Measurements from ENCODE around the gene VSNL1. TPM values are rescaled to one million over a fixed set of nuclear protein-coding genes. Genes with fewer than 3 reads are reported as not detected.

The VSNL1 gene
- total and polyA plus RNA-seq, 9 donors, result 2.3 to 10.0 (median 4.9) TPM

DNA sequence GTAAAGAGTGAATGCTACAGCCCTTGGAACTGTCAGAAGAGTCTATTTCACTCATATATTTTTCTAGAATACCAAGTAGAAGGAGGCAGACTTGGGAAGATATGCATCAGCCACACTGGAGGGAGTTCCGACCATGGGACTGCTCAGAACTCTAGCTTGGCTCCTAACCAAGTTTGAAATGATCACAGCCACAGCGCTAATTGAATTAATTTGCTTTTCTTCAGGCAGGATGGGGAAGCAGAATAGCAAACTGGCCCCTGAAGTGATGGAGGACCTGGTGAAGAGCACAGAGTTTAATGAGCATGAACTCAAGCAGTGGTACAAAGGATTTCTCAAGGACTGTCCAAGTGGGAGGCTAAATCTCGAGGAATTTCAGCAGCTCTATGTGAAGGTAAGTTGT, 51.4 kb downstream of the VSNL1 start:
- Histone ChIP-seq H3K27me3 (ENCODE audit: control insufficient read depth, insufficient read depth, low read length) (no peaks in the 10 kb centered on the region), H3K36me3 (ENCODE audit: control insufficient read depth, insufficient read depth, low read length) (no peaks in the 10 kb centered on the region), H3K27ac (ENCODE audit: low read length) (no peak overlapping the region), H3K9me3 (replicated peaks; ENCODE audit: control insufficient read depth, low read depth, low read length) (no peaks in the 10 kb centered on the region), H3K4me1 (ENCODE audit: control insufficient read depth, insufficient read depth, low read length) (no peaks in the 10 kb centered on the region), H3K4me3 (ENCODE audit: low read length) (no peak overlapping the region)
- 95% methylated on average over 2 of the region's 3 CpGs for WGBS (ENCODE audit: insufficient coverage)
- no peak for DNase-seq

DNA sequence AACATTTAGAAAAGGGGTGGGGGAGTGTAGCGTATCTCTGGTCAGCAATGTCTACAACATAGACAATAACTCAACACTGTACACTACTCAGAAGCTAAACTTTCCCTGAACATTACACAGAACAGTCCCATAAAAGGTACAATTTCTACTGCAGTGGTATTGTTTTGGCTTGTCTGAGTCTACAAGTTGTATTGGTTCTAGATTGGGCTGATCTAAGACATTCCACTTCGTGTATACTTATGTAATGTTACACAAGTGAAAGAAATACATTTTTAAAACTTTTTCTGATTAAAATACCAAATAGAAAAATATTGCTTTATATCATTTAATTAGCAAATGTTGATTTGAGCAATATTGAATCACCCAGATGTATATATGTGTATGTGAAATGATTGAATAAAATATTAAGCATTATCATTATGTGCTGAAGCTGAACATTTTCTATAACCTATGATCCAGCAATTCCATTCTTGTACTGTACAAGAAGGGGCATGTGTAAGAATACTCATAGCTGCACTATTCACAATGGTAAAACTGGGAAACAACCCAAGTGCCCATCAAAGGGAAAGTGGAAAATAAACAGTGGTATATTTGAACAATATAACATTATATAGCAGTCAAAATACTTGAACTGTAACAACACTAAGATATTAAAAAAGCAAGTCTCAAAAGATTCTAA, 52.4 kb downstream of the VSNL1 start:
- no CpG with 5 or more reads among the region's 2 CpGs for WGBS (ENCODE audit: insufficient coverage)
- no peaks in the 10 kb centered on the region for H3K36me3 ChIP-seq (ENCODE audit: control insufficient read depth, insufficient read depth, low read length)
- DNase-seq, result no peak
- H3K4me1 ChIP-seq (ENCODE audit: control insufficient read depth, insufficient read depth, low read length), result no peaks in the 10 kb centered on the region
- H3K27ac ChIP-seq (ENCODE audit: low read length), result no peak overlapping the region
- no peaks in the 10 kb centered on the region for H3K27me3 ChIP-seq (ENCODE audit: control insufficient read depth, insufficient read depth, low read length)
- no peaks in the 10 kb centered on the region for H3K9me3 ChIP-seq (replicated peaks; ENCODE audit: control insufficient read depth, low read depth, low read length)
- no peak overlapping the region for H3K4me3 ChIP-seq (ENCODE audit: low read length)

DNA sequence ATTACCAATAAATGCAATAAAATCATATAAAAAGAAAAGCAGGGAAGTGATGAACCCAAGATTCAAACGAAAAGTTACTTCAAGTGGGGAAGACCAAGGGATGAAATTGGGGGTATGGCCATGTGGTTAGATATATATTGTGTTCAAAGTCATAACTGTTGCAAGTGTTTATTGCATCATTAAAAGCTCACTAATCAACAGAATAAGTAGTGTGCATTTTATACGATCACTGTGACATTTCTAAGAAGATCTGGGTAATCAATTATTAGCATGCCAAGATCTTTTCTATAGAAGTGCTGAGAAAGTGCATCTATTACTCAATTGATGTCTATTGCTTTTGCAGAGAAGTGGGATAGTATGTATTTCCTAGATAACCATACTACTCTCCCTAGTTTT, 52.9 kb downstream of the VSNL1 start:
- H3K27me3 ChIP-seq (ENCODE audit: control insufficient read depth, insufficient read depth, low read length), result no peaks in the 10 kb centered on the region

DNA sequence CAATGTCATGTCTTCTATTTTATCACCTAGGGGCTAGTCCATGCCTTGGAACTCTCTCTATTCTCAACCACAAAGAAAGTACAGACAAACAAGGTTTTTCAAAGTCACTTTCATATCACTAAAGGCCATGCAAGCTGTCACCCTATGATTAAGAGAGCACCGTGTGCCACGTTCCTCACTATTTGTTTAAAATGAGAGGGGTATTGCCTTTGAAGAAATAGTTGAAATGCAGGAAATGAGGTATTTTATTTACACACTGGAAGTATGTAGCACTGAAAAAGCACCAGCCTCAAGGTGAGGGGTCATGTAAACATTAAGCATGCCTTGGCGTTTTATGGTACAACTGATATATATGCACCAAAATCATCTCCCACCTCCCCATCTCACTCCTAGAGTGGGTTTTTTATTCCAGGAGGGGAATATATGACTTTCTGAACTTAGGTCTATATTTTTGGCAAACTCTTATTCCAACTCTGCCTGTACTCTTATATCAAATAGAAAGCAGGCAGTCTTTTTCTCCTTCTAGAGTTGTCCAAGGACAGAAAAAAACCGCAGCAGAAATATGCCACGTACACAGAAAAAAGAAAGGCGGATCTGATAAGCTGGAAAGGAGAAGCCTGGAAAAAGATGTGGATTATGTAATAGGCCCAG, 53.5 kb downstream of the VSNL1 start:
- Histone ChIP-seq H3K4me1 (ENCODE audit: control insufficient read depth, insufficient read depth, low read length) (no peaks in the 10 kb centered on the region), H3K27me3 (ENCODE audit: control insufficient read depth, insufficient read depth, low read length) (no peaks in the 10 kb centered on the region), H3K36me3 (ENCODE audit: control insufficient read depth, insufficient read depth, low read length) (no peaks in the 10 kb centered on the region), H3K4me3 (ENCODE audit: low read length) (no peak overlapping the region), H3K27ac (ENCODE audit: low read length) (no peak overlapping the region), H3K9me3 (replicated peaks; ENCODE audit: control insufficient read depth, low read depth, low read length) (no peaks in the 10 kb centered on the region)
- WGBS (ENCODE audit: insufficient coverage), result 73% methylated on average over 3 of the region's 6 CpGs
- DNase-seq, result no peak

More for the DNA sequence above, 52.9 kb downstream of the VSNL1 start:
- no peaks in the 10 kb centered on the region for H3K4me1 ChIP-seq (ENCODE audit: control insufficient read depth, insufficient read depth, low read length)
- H3K36me3 ChIP-seq (ENCODE audit: control insufficient read depth, insufficient read depth, low read length), result no peaks in the 10 kb centered on the region
- no peaks in the 10 kb centered on the region for H3K9me3 ChIP-seq (replicated peaks; ENCODE audit: control insufficient read depth, low read depth, low read length)
- no peak overlapping the region for H3K27ac ChIP-seq (ENCODE audit: low read length)
- WGBS (ENCODE audit: insufficient coverage), result no CpG with 5 or more reads among the region's 2 CpGs
- H3K4me3 ChIP-seq (ENCODE audit: low read length), result no peak overlapping the region
- DNase-seq, result no peak

DNA sequence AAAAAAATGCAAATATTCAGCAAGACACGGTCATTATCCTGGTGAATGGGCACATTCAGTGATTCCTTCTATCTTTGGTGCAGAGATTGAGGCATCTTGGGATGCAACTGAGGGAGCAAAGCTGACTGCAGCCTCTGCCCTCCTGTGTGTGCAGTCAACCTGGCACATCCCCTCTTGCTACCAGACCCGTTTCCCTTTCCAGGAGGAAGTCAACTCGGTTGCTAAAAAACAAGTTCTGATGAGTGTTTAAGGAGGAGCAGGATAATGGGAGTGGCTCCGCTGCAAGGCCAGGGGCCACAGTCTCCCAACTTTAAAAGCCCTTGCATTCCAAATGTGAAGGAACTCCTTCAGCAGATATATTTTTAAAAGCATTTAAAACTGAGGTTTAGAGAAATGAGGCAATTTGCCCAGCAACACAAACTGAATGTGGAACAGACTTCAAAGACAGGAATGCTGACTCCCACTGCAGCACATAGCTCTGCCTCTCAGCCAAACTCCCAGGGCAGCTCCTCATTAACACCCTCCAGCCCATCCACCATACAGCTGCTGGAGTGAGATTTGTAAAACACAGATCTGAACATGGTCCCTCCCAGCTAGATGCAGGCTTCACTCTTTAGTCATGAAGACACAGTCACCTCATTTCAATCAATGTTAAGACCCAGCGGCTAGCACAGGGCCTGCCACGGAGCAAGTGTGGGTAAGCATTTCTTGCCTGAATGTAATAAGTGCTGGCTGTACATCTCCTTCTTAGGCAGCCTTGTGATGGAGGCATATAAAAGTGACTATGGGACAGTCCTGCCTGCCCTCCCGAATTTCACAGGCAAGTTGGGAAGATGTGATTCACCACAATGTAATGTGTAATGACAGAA, 54.3 kb downstream of the VSNL1 start:
- peak; percentile 24 for DNase-seq
- Histone ChIP-seq H3K27ac (ENCODE audit: low read length) (no peak overlapping the region), H3K4me3 (ENCODE audit: low read length) (no peak overlapping the region), H3K27me3 (ENCODE audit: control insufficient read depth, insufficient read depth, low read length) (no peaks in the 10 kb centered on the region), H3K36me3 (ENCODE audit: control insufficient read depth, insufficient read depth, low read length) (no peaks in the 10 kb centered on the region), H3K9me3 (replicated peaks; ENCODE audit: control insufficient read depth, low read depth, low read length) (no peaks in the 10 kb centered on the region), H3K4me1 (ENCODE audit: control insufficient read depth, insufficient read depth, low read length) (no peaks in the 10 kb centered on the region)
- 82% methylated on average over 2 of the region's 7 CpGs for WGBS (ENCODE audit: insufficient coverage)

DNA sequence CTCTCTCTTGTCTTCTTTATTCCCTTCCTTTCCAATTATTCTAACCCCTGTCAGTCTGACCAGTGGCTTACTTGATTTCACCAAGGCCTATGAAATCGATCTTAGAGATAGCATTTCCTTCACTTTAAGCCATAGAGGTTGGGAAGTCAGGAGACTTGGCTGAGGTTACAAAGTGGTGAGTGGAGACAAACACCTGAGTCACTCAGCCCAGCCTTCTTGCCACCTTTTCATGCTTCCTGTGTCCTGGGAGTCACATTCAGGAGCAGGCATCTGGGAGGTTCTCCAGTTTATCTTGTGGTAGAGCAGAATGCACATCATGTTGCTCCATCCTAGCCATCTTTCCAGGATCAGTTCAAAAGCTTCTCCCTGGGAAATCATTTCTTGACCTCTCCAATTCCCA, 59.1 kb downstream of the VSNL1 start:
- Histone ChIP-seq H3K36me3 (ENCODE audit: control insufficient read depth, insufficient read depth, low read length) (no peaks in the 10 kb centered on the region), H3K9me3 (replicated peaks; ENCODE audit: control insufficient read depth, low read depth, low read length) (no peaks in the 10 kb centered on the region), H3K4me1 (ENCODE audit: control insufficient read depth, insufficient read depth, low read length) (no peaks in the 10 kb centered on the region), H3K27me3 (ENCODE audit: control insufficient read depth, insufficient read depth, low read length) (no peaks in the 10 kb centered on the region), H3K4me3 (ENCODE audit: low read length) (no peak overlapping the region), H3K27ac (ENCODE audit: low read length) (no peak overlapping the region)
- no peak for DNase-seq
- no CpG with 5 or more reads among the region's 1 CpG for WGBS (ENCODE audit: insufficient coverage)

DNA sequence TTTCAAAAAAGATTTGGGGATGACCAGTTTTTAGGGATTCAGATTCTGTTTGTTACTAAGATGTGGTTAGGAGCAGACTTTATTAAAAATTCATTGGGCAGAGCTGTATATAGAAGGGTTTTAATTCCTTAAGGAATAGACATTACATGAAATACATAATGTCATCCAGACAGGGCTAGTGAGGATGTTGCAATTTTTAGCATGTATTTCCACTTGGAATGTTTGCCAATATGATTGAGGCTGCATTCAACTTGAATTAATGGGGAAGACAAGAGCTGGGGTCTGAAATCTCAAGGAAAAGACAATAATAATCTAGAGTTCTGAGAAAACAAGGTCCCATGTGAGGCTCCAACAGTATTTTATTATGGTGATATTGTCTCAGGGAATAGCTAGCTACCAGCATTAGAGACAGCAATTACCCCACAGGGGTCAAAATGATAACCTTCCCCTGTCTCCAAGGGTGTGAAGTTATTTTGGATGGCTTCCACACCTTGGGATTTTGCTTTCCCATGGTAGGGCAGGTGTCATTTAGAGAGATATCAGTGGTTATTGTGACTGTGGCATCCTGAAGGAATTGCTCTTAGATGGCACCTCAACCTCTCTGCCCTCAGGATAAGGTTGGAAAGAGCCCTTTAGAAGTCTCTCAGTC, 60.2 kb downstream of the VSNL1 start:
- Histone ChIP-seq H3K4me3 (ENCODE audit: low read length) (no peak overlapping the region), H3K36me3 (ENCODE audit: control insufficient read depth, insufficient read depth, low read length) (no peaks in the 10 kb centered on the region), H3K27me3 (ENCODE audit: control insufficient read depth, insufficient read depth, low read length) (no peaks in the 10 kb centered on the region), H3K4me1 (ENCODE audit: control insufficient read depth, insufficient read depth, low read length) (no peaks in the 10 kb centered on the region), H3K27ac (ENCODE audit: low read length) (no peak overlapping the region), H3K9me3 (replicated peaks; ENCODE audit: control insufficient read depth, low read depth, low read length) (no peaks in the 10 kb centered on the region)
- DNase-seq, result peak; percentile 19

DNA sequence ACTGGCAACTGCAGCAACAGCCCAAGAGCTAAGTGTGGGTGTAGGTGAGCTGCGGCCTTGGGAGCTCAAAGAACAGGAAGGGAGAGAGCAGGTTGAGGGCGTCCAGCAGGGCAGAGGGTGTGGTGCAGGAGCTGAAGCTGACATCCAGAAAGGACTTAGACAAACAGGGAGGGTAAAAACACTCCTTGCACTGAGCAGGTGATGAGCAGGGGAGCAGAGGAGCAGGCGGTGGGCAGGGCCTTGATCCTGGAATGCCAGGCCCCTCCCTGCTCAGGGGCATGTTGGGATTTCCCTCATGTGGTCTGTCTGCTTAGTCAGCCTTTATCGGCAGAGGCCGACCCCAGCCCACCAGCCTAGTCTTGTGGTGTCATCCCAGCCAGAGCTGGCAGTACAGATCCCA, 63.6 kb downstream of the VSNL1 start:
- DNase-seq, result no peak
- Histone ChIP-seq H3K4me1 (ENCODE audit: control insufficient read depth, insufficient read depth, low read length) (no peaks in the 10 kb centered on the region), H3K27me3 (ENCODE audit: control insufficient read depth, insufficient read depth, low read length) (no peaks in the 10 kb centered on the region), H3K4me3 (ENCODE audit: low read length) (no peak overlapping the region), H3K9me3 (replicated peaks; ENCODE audit: control insufficient read depth, low read depth, low read length) (no peaks in the 10 kb centered on the region), H3K36me3 (ENCODE audit: control insufficient read depth, insufficient read depth, low read length) (no peaks in the 10 kb centered on the region), H3K27ac (ENCODE audit: low read length) (no peak overlapping the region)
- WGBS (ENCODE audit: insufficient coverage), result 83% methylated on average over 5 of the region's 5 CpGs

DNA sequence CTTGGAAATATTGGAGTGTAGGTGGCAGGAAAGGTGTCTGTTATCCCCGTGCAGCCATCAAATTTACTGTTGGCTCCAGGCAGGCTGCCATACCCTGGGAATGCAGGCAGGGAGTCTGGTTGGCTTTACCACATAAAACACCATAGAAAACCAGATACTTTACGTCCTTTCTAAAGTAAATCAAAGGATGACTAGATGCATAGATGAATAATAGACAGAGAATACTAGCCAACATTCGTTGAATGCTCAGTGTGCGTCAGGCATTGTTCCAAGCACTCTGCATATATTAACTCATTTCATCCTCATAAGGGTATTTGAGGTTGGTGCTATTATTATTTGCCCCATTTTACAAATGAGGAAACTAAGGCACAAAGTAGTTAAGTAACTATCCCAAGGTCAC, 65.2 kb downstream of the VSNL1 start:
- no peaks in the 10 kb centered on the region for H3K9me3 ChIP-seq (replicated peaks; ENCODE audit: control insufficient read depth, low read depth, low read length)
- no CpG with 5 or more reads among the region's 4 CpGs for WGBS (ENCODE audit: insufficient coverage)
- H3K36me3 ChIP-seq (ENCODE audit: control insufficient read depth, insufficient read depth, low read length), result no peaks in the 10 kb centered on the region
- DNase-seq, result no peak
- H3K4me3 ChIP-seq (ENCODE audit: low read length), result no peak overlapping the region
- H3K27ac ChIP-seq (ENCODE audit: low read length), result no peak overlapping the region
- no peaks in the 10 kb centered on the region for H3K27me3 ChIP-seq (ENCODE audit: control insufficient read depth, insufficient read depth, low read length)
- no peaks in the 10 kb centered on the region for H3K4me1 ChIP-seq (ENCODE audit: control insufficient read depth, insufficient read depth, low read length)

DNA sequence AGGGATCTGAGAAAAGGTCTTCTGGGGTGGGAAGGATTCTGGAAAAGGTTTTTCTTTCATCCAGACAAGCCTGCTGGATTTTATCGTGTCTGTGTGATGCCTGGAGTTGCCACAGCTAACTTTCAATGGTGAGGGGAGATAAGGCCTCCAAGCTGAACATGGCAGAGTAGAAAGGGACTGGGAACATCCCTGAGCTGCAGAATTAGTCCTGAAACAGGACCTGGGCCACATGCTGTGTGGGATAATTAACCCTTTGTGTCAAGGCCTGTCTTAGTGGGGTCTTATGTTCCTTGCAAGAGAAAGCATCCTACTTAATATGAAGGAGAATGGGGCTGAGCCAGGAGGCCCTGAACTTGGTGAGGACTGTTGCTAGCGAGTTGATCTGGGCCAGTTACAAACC, 66.4 kb downstream of the VSNL1 start:
- Histone ChIP-seq H3K9me3 (replicated peaks; ENCODE audit: control insufficient read depth, low read depth, low read length) (no peaks in the 10 kb centered on the region), H3K27ac (ENCODE audit: low read length) (no peak overlapping the region), H3K4me3 (ENCODE audit: low read length) (no peak overlapping the region), H3K4me1 (ENCODE audit: control insufficient read depth, insufficient read depth, low read length) (no peaks in the 10 kb centered on the region), H3K36me3 (ENCODE audit: control insufficient read depth, insufficient read depth, low read length) (no peaks in the 10 kb centered on the region), H3K27me3 (ENCODE audit: control insufficient read depth, insufficient read depth, low read length) (no peaks in the 10 kb centered on the region)
- DNase-seq, result no peak
- 85% methylated on average over 2 of the region's 2 CpGs for WGBS (ENCODE audit: insufficient coverage)

Measured in muscle of leg (tissue), 11 donors.